Dedifferentiated amniotic fluid mesenchymal stem cell (primary cell): ENCODE results near the gene ARHGAP26.
"Not testable (repeated sequence)": the region's sequence is repeated elsewhere in the genome, so short reads cannot be mapped to it uniquely, and the experiment has no call there.

ENCODE experiments used
- DNase-seq: peaks from one replicate; pipeline ENCODE4 v3.0.0-alpha.2; 2016; ENCODE audit errors: extremely low spot score

ARHGAP26 gene

DNA sequence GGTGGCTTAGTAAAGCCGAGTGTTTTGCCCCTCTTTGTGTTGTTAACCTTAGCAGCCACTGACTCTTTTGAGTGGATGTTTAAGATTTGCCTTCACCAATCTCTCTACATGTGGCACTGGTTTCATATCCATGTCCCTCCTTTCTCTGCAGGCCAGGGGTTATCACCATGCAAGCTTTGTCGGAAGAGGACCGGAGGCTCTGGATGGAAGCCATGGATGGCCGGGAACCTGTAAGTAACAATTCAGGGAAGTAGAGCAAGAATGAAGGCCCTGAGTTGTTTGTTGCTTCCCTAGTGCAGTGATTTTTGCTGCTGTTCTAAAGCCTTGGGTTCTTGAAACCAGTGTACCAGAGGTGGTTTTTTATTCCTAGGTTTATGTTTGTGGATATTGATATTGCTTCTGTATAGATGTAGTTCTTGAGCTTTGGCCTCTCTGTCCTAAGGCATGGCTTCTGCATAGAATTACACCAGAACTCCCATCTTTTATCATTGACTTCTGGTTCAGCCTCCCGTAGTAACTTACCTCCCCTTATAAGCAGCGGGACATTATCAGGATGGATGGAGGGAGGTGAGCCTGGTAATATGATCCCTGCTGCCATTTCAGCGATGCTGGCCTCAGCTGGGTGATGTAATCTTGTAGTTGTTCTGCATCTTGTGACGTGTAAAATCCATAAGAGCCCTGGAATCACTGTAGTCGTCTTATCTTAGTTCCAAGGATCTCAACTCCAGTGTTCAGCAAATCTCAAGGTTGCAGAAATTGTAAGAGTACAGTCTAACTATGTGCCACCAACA is 161.9 kb downstream of the ARHGAP26 start:
- no peak for DNase-seq

DNA sequence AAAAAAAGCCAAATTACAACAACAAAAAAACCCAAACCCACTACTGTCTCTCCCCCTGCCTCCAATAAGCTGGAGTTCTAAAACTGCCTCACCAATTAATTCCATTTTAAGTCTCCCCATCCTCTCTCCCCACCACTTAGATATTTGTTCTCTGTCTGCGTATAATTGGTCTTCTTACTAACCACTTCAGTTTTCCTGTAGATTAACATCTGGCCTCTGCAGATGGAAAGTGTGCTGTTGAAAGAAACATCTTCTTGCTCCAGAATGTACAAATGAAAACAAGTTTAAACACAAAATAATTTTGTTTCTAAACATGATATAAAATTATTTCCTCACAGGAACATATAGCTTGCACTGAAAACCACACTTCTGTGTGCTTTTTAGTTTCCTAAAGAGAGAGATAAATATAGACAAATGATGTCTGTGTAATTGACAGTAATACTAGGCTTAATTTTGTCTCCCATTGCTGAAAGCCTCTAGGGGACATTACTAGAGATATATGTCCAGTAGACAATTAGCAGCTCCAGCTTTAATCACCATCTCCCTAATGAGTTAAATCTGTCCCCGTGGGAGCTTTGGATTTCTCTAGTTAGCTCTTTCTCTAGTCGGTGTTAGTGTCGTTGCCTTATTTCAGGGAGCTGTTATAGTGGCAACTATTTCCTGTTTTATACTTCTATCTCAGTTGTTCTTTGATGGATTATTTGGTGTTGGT is 164.0 kb downstream of the ARHGAP26 start:
- no peak for DNase-seq

DNA sequence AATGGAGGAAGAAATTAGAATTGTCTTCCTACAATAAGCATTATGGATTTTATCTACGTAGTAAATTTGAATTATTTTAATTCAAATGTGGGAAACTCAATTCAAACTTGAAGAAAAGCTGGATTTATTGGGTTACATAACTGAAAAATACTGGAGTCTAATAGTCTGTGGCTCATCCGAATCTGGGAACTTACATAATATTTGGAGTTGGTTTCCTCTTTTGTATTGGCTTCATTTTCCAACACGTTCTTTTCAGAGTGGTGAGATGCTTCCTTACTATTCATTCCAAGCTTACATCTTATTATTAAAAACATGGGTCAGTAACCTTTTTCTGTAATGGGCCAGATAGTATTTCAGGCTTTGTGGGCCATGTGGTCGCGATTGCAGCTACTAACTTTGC is 164.8 kb downstream of the ARHGAP26 start:
- DNase-seq, result no peak

DNA sequence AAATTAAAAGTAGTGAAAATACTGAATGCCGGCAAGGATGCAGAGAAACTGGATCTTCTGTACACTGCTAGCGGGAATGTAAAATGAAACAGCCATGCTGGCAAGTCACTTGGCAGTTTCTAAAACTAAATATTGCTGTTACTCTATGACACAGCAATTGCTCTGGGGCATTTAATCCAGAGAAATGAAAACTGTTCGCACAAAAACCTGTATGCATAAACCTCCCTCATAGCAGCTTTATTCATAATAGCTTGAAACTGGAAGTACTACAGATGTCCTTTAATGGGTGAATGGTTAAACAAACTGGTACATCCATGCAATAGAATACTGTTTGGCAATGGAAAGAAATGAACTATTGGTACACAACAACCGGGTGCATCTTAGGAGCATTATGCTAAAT is 167.2 kb downstream of the ARHGAP26 start:
- DNase-seq, result no peak

DNA sequence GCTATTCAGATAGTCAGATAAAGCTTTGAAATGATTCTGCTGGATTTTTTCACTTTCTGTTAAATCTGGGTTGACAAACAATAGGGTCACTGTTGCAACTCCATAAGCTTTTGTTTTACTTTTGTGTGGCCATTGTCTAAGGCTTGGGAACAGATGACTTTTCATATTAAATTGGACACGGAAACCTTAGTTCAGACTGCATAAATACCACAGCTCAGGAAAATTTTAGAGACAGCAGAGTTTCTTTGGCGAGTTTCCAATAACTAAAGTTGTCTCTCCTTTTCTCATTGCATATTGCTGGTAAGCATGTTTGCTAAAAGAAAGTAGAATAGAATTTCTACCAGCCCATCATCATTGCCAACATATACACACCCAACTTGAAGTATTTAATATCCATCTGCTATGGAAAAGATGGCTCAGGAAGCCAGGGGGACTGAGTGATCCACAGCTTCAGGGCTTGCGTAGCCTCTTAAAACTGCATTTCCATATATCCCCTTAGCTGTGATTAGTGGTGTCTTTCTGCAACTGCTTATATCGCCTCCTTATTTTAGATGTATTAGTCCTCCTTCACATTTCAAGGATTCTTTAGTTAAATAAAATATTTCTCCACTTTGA is 168.2 kb downstream of the ARHGAP26 start:
- DNase-seq, result no peak

DNA sequence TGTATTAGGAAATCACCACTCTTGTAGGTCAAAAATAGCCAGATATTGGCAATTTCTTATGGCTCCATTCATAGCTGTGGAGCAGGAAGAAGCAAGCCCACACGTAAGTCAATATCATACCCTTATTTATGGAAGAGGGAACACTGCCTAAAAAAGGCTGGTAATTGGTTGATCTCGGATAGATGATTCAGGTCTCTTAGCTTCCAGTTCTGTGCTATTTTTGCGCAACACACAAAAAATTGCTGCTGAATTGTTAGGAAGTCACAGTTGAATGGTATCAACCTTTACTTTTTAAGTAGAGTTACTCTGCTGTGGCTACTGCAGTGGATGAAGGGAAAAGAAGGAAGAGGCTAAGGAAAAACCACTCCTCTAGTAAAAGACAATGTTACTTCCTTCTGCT is 168.8 kb downstream of the ARHGAP26 start:
- DNase-seq, result no peak

DNA sequence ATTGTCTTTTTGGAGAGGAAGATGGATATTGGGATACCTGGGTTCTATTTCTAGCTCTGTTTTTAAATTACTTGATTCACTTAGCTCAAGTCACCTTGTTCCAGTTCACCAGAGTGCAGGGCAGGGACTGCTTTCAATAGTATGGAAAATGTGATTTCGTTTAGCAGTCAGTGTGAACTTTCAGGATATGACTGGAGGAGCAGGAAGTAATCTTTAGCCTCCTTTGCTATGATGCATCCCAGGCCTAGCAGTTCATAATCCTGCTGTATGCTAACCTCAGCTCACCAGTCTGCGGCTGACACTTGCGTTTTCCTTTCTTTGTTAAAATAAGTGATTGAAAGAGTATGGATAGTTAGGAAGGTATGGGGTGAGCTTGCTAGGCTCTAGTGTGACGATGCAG is 169.7 kb downstream of the ARHGAP26 start:
- no peak for DNase-seq

DNA sequence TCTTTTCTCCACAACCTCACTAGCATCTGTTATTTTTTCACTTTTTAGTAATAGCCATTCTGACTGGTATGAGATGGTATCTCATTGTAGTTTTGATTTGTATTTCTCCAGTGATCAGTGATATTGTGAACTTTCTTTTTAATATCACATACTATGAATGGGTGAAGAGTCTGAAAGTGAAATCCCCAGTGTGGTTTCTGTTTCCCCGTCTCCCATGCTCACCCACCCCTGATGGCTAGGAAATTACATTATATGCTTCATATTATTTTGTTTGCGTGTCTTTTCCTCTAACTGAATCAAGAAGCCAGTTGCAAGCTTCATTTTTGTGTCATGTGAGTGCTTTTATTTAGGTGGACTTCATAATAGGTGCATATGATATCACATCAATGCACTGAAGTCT is 171.1 kb downstream of the ARHGAP26 start:
- DNase-seq, result no peak

DNA sequence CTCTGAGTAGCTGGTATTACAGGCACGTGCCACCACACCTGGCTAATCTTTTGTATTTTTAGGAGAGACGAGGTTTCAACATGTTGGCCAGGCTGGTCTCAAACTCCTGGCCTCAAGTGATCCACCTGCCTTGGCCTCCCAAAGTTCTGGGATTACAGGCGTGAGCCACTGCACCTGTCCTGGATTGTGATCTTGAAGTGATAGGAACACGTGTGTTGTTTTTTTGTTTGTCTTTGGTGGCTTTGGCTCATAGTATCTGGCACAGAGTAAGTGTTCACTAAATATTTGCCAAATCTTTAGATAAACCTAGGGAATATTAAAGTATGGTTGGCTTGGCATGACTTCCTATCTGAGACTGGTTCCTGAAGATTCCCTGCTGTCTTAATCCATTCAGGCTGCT is 172.7 kb downstream of the ARHGAP26 start:
- no peak for DNase-seq

DNA sequence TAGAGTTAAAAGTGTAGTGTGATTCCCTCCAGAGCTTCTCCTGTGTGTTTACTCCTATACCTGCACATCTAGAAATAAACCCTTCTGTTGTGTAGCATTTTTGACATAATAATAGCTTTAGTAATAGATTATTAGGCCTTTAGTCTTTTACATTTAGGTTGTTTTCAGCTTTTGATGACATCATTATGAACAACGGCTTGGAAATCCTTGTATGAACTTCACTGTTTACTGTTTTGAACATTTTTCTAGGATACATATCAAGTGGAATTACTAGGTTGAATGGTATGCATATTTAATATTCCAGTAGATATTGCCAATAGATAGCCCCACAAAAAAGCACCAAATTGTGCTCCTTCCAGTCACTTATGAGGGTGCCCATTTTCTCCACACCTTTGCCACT is 174.0 kb downstream of the ARHGAP26 start:
- no peak for DNase-seq

DNA sequence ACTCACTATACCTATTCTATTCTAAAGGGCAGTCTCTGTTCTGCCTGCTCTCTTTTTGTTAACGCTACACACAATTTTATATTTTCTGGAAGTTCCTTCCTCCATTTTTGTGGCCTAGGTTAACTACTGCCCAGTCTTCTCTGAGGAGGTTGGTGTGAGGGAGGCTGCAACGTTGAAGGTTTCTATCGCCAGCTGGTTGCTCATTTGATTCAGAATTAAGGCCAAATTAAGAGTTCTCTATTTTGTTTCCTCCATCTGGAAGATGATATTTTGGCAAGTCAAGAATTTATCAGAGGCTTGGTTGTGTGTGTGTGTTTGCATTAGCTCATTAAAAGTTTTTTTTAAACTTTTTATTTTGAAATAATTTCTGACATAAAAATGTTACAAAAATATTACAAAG is 175.1 kb downstream of the ARHGAP26 start:
- DNase-seq, result no peak

DNA sequence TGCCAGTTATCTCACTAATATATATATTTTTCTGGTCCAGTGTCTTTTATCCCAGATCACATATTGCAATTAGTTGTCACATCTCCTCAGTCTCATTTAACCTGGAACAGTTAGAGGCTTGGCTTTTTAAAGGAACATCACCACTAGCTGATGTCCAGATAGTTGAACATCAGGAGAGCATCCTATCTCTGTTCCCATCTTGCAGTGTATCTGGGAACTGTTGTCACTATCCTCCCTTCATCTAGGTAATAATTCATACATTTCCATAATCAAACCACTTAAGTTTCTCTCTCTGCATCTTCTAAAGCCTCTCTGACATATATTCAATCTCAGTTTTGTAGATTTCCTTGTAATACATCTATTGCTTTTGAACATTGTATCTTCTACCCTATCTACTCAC is 175.7 kb downstream of the ARHGAP26 start:
- DNase-seq, result no peak

DNA sequence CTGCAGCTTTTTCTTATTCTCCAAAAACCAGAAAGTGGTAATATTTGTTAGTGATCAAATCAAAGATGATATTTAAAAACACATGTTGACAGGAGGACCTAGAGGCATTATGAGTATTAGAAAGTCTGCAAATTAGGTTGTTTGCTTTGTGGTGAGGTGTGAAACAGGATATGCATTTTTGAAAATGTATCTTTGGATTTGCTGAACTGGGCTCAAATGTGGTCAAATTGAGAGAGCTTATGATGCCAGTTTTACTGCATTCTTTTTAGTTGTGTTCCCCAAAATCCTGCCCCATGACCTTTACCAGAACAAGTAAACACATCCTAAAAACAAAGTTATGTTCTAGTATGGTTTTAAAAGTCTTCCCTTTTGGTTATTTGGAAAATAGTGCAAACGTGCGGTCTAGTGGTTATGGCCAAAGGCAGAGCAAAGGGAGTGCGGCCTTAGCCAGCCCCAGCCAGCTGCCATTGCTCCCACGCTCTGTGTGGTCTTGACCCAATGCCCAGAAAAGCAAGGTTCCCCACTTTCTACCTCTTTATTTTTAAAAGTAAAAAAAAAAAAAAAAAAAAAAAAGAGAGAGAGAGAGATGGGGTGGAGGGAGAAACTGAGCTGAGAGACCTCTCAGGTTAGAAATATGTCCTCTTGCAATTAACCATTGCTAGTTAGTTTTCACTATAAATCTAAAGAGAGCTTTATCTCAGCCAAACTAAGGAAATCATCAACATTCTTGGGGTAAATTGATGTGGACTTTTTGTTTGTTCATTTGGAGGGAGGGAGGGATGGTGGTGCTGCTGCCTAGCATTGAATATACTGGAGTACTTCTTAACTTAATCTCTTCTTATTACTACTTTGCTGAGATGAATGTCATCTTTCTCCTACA is 176.6 kb downstream of the ARHGAP26 start:
- no peak for DNase-seq

DNA sequence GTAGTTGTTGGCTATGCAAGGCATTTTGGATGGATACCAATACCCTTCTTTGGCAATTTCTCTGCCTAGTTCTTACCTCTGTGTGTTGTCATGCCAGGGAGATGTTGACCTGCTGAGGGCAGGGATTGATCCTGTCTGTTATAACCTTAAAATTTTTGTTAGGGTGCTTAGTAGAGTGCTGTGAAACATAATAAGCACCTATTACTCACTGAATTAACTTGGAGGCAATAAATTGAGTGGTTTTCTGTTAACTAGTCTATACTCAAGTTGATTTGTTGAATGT is 177.2 kb downstream of the ARHGAP26 start:
- DNase-seq, result no peak

DNA sequence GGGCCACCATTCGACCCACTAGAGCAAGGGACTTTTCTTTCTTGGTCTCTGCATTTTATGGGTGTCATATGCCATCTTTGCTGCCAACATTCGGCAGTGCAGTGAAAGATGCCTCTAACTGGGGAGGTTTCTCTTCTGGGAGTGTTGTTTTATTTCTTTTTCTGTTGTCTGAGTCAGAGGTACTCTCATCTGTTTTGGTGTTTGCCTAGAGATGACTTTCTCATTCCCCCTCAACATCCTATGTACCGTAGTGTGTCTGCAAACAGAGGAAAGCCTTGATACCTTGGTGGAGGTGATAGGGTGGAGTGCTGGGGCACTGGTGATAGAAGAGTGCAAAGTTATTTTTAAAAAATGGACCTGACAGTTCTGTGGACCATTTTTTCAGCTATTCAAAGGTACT is 182.1 kb downstream of the ARHGAP26 start:
- DNase-seq, result no peak

DNA sequence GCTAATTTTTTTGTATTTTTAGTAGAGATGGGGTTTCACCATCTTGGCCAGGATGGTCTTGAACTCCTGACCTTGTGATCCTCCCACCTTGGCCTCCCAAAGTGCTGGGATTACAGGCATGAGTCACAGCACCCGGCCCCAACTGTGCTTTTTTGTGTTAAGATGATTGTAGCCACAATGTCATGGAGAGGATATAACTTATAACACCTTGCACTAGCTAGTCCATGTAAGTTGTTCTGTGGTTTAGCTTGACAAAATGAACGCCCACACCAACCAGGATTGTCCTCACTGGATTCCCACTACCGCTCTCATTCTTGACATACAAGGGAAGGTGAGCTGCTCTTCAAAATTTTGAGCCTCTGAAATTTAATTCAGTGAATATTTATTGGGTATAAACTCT is 182.7 kb downstream of the ARHGAP26 start:
- DNase-seq, result not testable (repeated sequence)

DNA sequence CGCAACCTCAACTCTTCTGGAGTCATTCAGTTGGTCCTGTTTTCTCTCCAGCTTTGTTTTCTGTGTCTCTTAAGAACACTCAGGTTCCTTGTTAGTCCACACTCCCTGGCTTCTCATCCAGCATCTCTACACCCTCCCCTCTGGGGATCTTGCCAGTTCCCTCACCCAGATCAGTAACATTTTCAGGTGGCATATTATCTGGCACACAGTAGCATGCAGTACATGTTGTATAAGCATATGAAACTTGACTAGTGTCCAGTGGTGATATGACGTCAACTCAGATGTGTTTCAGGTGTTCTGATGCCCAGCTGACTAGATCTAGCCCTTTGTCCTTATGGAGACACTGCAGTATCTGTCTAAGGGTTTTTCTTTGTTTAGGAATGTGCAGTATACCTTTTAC is 184.3 kb downstream of the ARHGAP26 start:
- no peak for DNase-seq

DNA sequence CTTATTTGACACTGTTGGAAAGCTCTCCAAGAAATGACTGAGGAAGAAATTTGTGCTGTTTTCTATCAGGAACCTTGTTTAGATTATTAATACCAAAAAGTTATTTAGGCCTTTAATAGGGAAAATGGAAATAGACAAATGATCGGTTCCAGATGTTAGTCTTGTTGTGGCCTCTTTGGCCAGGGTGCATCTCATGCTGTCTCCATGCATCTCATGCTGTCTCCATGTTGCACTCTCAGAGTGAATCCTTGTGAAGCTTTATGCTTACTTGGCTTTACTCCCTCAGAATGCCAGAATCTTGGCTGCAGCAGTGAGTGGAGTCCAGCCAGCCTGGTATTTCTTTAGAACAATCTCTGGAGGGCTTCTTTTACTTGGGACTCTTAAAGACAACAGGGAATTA is 185.5 kb downstream of the ARHGAP26 start:
- DNase-seq, result no peak

DNA sequence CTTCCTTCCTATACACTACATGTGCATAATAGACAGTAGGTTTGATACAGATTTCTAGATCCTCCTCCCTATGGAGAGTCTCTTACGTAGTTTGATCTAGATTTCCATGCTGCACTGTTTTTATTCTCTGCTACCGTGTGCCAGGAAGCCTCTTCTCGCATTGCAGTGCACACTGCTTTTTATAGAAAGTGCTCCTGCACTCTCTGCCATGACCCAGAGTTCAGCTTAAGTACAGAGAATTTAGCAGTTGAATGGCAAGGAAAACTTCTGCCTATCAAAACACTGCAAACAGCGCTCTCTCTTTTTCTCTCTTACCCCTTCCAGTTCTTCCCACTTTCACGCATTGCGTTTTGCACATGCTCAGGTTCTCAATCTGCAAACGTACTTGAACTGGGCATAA is 187.4 kb downstream of the ARHGAP26 start:
- DNase-seq, result no peak

DNA sequence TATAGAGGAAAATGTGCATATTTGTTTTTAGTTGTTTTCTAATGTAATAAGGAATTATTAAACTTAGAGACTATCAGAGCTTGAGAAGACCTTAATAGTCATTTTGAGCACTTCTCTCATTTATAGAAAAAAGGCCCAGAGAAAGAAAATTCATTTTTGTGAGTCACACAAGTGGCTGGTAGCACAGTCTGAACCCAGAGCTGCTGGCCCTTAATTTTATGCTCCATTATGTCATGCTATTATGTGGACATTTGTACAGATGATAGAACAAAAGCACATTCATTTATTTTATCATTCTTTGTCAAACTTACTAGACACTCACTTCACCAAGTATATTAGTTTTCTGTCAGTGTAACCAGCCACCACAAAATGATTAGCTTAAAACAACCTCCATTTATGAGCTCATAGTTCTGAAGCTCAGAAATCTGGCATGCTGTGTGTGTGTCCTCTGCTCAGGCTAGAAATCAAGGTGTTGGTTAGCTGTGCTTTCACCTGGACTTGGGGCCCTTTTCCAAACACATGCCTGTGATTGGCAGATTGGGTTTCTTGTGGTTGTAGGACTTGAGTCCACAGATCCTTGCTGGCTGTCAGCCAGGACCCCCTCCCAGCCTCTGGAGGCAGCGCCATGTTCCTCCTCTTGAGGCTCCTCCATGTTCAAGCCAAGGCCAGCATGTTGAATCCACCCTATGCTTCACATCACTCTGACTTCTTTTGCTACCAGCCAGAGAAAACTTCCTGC is 188.9 kb downstream of the ARHGAP26 start:
- DNase-seq, result no peak
